NCI-H2227 (cell line): ENCODE results near the gene SPATA1.

ENCODE experiments used
- DNase-seq: peaks from one replicate; lab custom pipeline; 2025; ENCODE audit not compliant: unreplicated experiment; lab: John Stamatoyannopoulos, UW

SPATA1 gene, protein sequence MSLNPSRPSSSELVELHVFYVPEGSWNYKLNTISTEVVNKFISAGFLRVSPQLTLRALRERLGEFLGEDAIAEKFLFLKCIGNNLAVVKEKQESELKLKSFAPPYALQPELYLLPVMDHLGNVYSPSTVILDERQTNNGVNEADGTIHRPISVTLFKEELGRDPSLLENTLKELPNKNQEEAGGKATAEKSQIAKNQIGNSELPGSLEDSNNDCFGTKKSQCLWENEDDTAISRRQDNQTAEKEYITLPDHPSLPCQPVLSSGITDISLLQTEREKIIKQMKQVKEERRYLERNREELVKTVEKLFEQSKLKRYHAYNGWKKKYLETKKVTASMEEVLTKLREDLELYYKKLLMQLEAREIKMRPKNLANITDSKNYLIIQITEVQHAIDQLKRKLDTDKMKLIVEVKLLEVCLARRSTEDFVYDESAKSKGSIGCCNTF

DNA sequence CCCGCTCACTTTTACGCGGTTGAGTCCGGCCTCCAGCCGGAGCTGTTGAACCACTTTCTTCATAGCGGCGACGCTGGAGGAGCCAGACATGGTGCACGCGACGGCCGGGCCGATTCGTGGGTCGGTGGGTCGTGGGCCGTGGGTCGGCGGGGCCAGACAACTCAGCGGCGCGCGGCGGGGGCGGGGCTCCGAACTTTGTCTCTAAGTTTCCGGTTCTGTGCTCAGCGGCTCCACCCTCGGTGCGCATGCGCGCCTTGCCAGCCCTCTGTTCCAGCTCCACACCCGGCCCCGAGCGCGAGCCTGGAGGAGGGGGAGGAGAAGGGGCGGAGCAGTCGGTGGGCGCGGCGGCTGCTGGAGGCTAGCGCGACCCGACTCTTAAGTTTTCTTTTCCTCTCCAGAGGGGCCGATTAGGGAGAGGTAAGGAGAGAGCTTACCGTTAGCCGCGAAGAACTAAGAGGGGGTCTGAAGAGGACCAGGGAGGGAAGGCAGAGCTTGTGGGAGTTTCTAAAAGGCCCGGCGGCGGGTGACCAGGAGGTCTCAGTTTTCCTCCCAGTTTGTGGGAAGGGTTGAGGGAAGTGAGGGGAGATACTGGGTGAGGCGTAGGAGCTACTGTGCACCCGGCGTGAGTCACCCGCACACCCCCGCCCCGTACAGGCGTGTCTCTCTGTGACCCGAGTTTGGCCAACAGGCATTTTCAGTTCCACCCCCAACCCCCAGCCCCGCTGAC is at the start of gene SPATA1, which contains the start of gene GNG5:
TSS of gene SPATA1 (plus strand) at position 385 of the 727 bp plus-strand sequence. CDS start 9,974 bp downstream, outside the sequence.
TSS of gene GNG5 (minus strand) at position 580 of the 727 bp plus-strand sequence. CDS start at position 90, 490 bp downstream.
- peak; percentile 98 for DNase-seq

DNA sequence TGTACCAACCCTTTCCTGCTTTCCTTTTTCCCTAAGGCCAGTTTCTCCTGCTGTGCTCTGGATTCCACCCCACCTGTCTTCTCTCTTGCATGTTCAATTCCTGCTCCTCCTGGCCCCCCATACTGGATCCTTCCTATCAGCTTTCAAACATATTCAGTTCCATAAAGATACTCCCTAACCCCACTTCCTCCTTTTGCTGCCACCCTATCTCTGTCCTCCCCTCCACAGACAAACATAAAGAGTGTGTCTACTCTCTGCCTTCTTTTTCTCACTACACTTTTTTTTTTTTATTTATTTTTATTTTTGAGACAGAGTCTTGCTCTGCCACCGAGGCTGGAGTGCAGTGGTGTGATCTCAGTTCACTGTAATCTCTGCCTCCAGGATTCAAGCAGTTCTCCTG is 44.1 kb upstream of the SPATA1 start:
- DNase-seq: no peak

DNA sequence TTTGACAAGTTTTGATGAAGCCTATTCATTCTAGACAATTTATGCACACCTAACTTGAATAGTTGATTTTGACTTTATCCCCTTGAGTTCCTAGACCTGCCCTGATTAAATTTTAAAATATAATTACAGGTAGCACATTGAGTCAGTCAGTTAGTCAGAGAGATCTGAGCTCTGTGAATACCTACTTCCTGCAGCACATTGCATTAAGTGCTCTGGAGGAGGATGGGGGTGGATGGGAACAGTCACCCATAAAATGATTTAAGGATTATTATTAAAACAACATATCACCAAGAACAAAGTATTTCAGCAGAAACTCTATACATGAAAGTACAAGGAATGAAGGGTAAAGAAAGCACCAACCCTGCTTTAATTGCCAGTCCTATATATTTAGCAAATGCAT is 38.9 kb upstream of the SPATA1 start:
- DNase-seq: no peak

GRCh38 chr1:84476225-84476624 is 30.0 kb upstream of the SPATA1 start:
- DNase-seq: no peak

DNA sequence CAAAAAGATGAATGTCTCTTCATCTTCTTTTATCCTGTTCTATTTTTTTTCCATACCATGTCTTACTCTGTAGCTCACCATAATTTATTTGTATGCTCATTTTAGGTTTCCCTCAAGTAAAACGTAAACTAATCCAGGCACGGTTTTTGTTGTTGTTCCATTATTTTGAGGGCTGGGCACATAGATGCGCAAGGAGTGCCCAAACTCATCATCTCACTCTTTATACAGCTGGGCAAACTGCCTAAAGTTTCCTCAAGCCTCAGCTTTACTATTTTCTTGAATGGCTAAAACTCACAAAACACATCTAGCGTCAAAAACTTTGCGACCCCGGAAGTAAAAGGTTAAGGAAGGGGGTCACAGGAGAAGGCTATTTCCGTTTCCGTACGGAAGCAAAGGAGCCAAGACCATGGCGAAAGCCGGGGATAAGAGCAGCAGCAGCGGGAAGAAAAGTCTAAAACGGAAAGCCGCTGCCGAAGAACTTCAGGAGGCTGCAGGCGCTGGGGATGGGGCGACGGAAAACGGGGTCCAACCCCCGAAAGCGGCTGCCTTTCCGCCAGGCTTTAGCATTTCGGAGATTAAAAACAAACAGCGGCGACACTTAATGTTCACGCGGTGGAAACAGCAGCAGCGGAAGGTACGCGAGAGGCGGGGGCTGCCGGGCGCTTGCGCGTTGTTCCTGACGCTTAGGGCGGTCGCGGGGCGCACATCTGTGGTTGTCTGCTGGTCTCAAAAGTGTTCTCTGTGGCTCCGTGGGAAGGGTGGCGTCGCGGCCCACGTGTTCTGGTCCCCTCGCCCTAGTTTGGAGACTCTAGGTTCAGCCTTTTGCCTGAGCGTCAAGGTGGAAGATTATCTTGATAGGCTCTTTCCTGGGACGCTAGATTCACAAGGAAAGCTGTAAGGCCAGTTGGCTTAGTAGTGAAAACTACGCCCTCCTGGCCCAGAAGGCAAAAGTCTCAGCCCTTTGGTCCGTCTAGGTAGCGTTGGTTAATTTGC is 27.0 kb upstream of the SPATA1 start, which contains the start of gene RPF1:
TSS of gene RPF1 (plus strand) at position 391 of the 993 bp plus-strand sequence. CDS start at position 407, 16 bp downstream.
- DNase-seq: peak; percentile 90

- DNase-seq: no peak
Observed at GRCh38 chr1:84479998-84480397, 26.2 kb upstream of the SPATA1 start.

GRCh38 chr1:84480650-84481049 is 25.5 kb upstream of the SPATA1 start:
- no peak for DNase-seq

GRCh38 chr1:84481317-84481716 is 24.9 kb upstream of the SPATA1 start:
- DNase-seq: no peak

GRCh38 chr1:84488107-84488506 is 18.1 kb upstream of the SPATA1 start:
- DNase-seq: no peak

DNA sequence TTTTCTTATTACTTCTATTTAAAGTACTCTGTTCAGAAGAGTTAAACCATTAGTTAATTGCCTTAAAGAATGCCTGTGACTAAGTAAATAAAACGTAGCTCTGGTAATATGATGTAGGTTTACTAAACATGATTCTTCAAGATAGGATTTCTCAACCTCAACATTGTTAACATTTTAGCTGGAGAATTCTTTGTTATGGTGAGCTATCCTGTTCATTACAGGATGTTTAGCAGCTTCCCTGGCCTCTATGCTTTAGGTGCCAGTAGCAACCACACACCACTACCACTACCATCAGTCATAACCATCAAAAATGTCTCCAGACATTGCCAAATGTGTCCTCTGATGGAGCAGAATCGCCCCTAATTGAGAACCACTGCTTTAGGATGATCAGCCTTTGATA is 16.4 kb upstream of the SPATA1 start:
- DNase-seq: no peak

GRCh38 chr1:84492726-84493125 is 13.5 kb upstream of the SPATA1 start:
- DNase-seq: no peak

DNA sequence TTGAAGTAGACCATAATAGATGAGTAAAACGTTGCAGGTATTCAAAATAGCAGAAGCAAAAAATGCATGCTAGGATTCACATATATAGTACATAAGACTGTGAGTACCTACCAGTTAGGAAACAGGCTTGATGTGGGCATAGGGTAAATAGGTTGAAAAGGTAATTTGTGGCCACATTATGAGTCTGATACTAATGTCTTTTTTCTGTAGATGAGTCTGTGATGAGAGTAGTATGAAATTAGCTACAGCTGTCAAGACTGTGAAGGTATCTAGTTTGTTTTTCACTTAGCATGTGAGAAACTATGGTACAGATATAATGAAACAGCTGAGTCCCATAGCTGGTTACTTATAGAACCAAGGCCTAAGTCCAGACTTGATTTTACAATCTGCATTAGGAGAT is 12.4 kb upstream of the SPATA1 start:
- no peak for DNase-seq

- no peak for DNase-seq
Observed at GRCh38 chr1:84496498-84496897, 9.7 kb upstream of the SPATA1 start.

GRCh38 chr1:84497631-84498275 is 8.4 kb upstream of the SPATA1 start:
- DNase-seq: no peak

DNA sequence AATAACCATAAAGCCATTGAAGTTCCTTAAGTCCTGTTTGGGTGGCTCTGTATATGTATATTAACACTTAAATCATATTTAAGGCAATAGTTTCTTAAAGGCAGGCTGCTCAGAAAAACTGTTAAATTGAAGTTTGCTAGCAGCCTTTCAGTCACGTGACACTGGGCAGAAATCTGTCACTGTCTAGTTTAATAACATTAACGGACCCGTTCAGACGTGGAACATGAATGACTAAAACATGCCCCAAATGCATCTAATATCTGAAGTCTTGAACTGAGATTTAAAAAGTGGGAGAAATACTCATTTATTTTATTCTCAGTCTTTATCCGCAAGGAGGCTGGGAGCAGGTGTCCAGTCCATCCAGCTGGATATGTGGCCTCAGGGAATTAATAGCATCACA is 3.3 kb upstream of the SPATA1 start:
- no peak for DNase-seq

DNA sequence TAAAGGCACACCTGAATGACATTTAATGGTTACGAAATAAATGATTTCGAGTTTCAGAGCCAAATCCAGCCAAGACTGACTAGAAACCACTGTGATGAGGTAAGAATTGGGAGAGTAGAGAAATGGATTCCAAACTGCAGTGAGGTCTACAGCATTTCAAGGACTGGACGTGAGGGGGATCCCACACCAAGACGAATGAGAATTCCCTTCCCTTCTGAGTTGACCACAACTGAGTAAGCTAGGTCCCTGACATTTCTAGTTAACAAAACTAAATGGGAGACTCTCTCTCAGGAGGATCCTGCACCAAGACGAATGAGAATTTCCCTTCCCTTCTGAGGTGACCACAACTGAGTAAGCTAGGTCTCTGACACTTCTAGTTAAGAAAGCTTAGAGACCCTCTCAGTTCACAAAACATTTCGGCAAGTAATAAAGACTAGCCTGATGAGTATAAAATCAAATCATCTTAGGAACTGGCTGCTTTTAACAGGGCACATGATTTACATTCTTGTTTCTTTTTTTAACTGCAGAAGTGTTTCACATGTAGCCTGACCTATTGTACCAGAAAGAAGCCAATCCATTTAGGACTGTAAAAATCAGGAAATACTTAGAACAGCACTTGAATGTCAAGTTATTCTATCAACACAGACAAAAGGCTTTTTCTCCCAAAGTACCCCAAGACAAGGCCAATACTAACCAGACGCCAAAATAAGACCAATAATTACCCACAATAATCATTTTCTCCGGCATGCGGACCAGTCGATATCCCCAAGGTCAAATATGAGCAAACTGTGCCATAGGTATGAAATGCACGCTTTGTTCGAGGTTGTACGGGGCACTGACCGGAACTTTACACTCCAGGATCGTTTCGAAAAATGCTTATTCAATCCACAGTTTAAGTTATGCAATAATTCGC is 1.4 kb upstream of the SPATA1 start:
- peak; percentile 9 for DNase-seq

DNA sequence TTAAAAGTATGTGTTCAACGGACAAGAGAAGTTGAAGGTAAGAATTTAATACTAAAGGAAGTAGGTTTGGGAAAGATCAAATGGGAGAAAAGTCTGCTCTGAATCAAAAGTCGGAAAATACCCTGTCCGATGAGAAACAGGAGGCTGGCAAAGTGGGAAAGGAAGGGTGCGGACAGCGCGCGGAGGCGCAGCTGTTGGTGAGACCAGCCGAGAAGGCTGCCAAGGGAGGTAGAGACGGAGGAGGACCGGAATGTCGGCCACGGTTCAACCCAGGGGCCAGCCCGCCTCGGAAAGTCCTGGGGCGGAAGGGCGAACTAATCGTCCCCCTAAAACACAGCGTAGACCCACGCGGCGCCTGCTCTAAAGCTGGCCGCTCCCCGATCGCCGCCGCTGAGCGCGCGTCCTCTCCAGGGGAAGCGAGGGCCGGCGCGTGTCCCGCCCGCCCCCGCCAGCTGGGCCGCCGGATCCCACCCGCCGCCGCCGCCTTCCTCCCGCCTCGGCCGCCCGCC is 639 bp upstream of the SPATA1 start:
- DNase-seq: peak; percentile 89

DNA sequence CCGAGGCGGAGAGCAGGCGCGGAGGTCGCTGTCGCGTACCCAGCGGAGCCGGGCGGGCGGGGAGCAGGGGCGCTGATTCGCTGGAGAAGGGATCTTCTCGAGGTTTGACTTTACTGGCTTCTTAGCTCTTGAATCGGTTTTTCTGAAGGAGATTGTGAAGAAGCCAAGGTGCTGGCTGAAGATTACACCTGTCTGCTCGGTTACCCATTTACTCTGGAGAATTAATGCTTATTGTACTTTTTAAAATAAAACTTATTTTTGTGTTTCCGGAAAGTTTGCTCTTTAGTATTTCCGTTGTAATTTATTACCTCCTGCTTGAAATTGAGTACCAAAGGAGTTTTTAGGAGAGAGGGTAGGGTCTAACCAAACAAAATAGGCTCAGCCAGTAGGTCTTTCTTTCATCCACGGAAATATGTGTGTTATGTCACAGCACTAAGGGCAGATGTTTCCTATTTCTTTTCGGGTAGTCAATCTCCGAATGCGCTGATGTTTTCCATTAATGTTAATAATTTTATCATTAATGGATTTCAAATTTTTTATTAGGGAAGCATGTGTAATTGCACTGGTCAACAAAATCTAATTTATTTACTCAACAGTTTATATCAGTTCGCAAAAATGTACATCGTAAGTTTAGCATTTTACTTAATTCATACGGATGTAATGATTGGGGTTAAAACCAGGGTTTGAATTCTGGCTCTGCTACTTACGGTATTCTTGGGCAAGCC is 705 bp downstream of the SPATA1 start:
- DNase-seq: no peak
